Mucosa of descending colon (tissue), 3 donors: ENCODE measurements around the gene TNFRSF9. TPM values are rescaled to one million over a fixed set of nuclear protein-coding genes. Genes with fewer than 3 reads are reported as not detected.
A peak's percentile ranks its signal among the peaks of the same experiment; 100 is the strongest.
"Not testable (repeated sequence)": the region's sequence is repeated elsewhere in the genome, so short reads cannot be mapped to it uniquely, and the experiment has no call there.

ENCODE experiments used
- ATAC-seq: fragments of 200-7000 bp; cut with Tn5 transposase; one replicate; pipeline ENCODE4 v1.9.1; 2020; ENCODE audit warnings: mild to moderate bottlenecking, moderate library complexity
- DNase-seq, 3 donors: peaks; one replicate each; pipeline ENCODE4 v3.0.0-alpha.2; 2020
- H3K36me3 ChIP-seq: fragments of 200-600 bp; one replicate; pipeline ENCODE4 v1.8.0; 2021; ENCODE audit warnings: low read depth, mild to moderate bottlenecking
- H3K4me1 ChIP-seq: fragments of 200-600 bp; one replicate; pipeline ENCODE4 v1.8.0; 2021; ENCODE audit warnings: low read depth, mild to moderate bottlenecking
- H3K4me3 ChIP-seq: fragments of 200-600 bp; one replicate; pipeline ENCODE4 v1.8.0; 2021; ENCODE audit warnings: mild to moderate bottlenecking
- H3K9me3 ChIP-seq: fragments of 200-600 bp; one replicate; pipeline ENCODE4 v1.8.0; 2021; ENCODE audit warnings: mild to moderate bottlenecking
- CTCF ChIP-seq: fragments of 200-600 bp; IDR thresholded peaks from one replicate; pipeline ENCODE4 v1.8.0; 2022; ENCODE audit warnings: antibody characterized with exemption, mild to moderate bottlenecking
- intact Hi-C, 2 donors: fragments of 100-400 bp; cut with DNase I in 1 of 2; cut with micrococcal nuclease in 1 of 2; formaldehyde crosslinking; loops; one replicate each; pipeline versions ENCODE4 v1.11.0 to v1.11.1; 2022; cut with DNase I, micrococcal nuclease
- total RNA-seq, 3 donors: library from RNA; stranded (reverse); fragmentation: NEBNext Ultra II Directional in 2 of 3; extraction: Animal tissue kit (Norgen Biotek cat#: 25700) in 2 of 3; gene quantifications; one replicate each; pipeline versions ENCODE4 v1.2.1 to v1.2.4, GENCODE V29; 2021 to 2023
- donor health status: DM: no; HTN: no; CAD: no; lungs with moderate emphysema.
- donor health status: DM: no; HTN: no; CAD: no.
- donor health status: DM: no; HTN: yes; CAD: no.

Gene TNFRSF9
- total RNA-seq, 3 donors from 2014 or later = 0.19 to 0.51 (median 0.35) TPM

GRCh38 chr1:7931446-7931812, 9.2 kb downstream of the TNFRSF9 start:
- intact Hi-C loops = no loop called here
- Histone ChIP-seq H3K36me3 (no peaks in the 10 kb centered on the region), H3K4me3 (no peak overlapping the region), H3K4me1 (no peaks in the 10 kb centered on the region), H3K9me3 (no peaks in the 10 kb centered on the region)
- no peak for DNase-seq
- no peak for ATAC-seq
- TF ChIP-seq CTCF = no peak

GRCh38 chr1:7930645-7931445, 9.8 kb downstream of the TNFRSF9 start:
- Histone ChIP-seq H3K36me3 (no peaks in the 10 kb centered on the region), H3K9me3 (no peaks in the 10 kb centered on the region), H3K4me3 (no peak overlapping the region), H3K4me1 (no peaks in the 10 kb centered on the region)
- intact Hi-C loops = no loop called here
- no peak for DNase-seq
- no peak for TF ChIP-seq CTCF
- no peak for ATAC-seq

GRCh38 chr1:7929637-7930036, 11.0 kb downstream of the TNFRSF9 start:
- no peaks in the 10 kb centered on the region for H3K4me1 ChIP-seq
- DNase-seq (no peak), ATAC-seq (peak; percentile 28)
- H3K9me3 ChIP-seq = no peaks in the 10 kb centered on the region
- TF ChIP-seq CTCF = no peak
- H3K4me3 ChIP-seq = no peak overlapping the region
- H3K36me3 ChIP-seq = no peaks in the 10 kb centered on the region
- intact Hi-C loops = no loop called here

GRCh38 chr1:7928247-7928646, 12.4 kb downstream of the TNFRSF9 start:
- DNase-seq (no peak), ATAC-seq (no peak)
- H3K36me3 ChIP-seq = no peaks in the 10 kb centered on the region
- TF ChIP-seq CTCF = no peak
- H3K4me3 ChIP-seq = no peak overlapping the region
- no peaks in the 10 kb centered on the region for H3K4me1 ChIP-seq
- H3K9me3 ChIP-seq = no peaks in the 10 kb centered on the region
- intact Hi-C loops = no loop called here

- not testable (repeated sequence) for ATAC-seq, H3K4me1 ChIP-seq, H3K4me3 ChIP-seq
Measured at GRCh38 chr1:7927061-7927460, 13.6 kb downstream of the TNFRSF9 start.

GRCh38 chr1:7922301-7922700, 18.3 kb downstream of the TNFRSF9 start:
- intact Hi-C loops = no loop called here
- ATAC-seq (no peak), DNase-seq (no peak)
- no peaks in the 10 kb centered on the region for H3K4me1 ChIP-seq
- TF ChIP-seq CTCF = no peak
- H3K36me3 ChIP-seq = no peaks in the 10 kb centered on the region
- no peak overlapping the region for H3K4me3 ChIP-seq
- no peaks in the 10 kb centered on the region for H3K9me3 ChIP-seq

More at GRCh38 chr1:7927061-7927460, 13.6 kb downstream of the TNFRSF9 start:
- H3K36me3 ChIP-seq, intact Hi-C loops, H3K9me3 ChIP-seq, DNase-seq: not testable (repeated sequence)
